ENCODE results near the gene RALGAPA2. TPM values are rescaled to one million over a fixed set of nuclear protein-coding genes. Genes with fewer than 3 reads are reported as not detected.

Gene RALGAPA2
- 4.5 and 6.9 TPM in 2 replicates for total RNA-seq (2014; rRNA removed; shearing (Covaris generic))

DNA sequence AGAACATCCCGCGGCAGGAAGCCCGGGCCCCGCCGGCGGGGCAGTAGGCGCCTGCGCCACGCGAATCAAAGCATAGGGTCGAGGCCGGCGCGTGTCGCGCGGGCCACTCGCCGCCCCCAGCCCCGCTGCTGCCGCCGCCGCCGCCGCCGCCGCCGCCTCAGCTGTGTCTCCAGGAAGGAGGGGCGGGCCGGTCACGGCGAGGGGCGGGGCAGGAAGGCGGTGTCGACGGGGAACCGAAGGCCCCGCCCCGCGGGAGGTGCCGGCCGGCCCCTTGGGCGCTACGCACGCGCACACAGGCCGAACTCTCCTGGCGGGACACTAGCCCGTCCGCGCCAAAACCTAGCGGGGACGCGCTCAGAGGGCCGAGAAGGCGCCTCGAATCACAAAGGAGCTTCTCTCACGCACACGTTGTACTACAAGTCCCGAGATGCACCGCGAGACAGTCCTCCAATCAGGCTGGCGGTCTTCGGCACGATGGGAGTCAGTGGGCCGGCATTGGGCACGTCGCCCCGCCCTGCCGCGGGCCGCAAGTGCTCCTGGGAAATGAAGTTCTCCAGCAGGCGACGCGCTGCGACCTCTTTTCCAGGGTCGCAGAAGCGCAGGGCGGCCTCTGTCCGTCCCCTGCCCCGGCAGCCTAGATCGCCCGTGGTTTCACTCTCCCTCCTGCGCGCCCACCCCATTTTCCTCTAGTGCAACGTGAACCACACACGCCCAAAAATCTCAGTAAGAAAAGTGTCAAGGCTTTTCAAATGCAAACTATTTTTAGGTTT is at the start of gene RALGAPA2:
RALGAPA2 (minus strand) TSS at position 171 of the 770 bp plus-strand sequence; CDS start at position 7, 164 bp downstream.

DNA sequence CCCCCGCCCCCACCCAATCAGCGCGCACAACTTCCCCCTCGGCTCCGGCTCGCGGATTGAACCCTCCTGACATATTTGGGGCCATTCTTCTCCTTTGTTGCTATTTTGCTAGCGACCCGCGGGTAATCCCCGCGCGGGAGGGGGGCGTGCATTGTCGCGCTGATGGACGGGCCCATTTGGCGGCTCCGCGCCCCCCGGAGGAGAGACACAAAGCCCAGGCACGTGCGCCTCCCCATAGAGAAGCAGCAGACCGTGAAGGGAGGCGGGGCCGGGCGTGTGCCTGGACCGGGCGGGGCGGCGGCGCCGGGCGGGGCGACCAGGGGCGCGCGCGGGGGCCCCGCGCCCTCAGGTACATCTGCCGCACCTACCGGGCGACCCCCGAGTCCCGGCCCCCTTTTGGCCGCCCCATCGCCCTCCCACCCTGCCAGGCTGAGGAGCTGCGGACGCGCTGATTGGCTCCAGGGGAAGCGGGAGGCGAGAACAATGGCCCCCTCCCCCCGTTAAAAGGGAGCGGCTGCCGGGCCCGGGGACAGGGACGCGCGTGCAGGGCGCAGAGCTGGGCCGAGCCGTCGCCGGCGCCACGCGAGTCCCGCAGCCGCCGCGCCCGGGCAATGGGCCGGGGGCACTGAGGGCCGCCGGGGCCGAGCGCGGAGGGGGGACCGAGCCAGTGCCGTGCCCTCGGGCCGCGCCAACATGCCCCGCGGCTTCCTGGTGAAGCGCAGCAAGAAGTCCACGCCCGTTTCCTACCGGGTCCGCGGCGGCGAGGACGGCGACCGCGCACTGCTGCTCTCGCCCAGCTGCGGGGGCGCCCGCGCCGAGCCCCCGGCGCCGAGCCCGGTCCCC is 344.6 kb downstream of the RALGAPA2 start, which contains the start of gene INSM1:
INSM1 (plus strand) TSS at position 530 of the 843 bp plus-strand sequence; CDS start at position 694, 164 bp downstream.

Small RNA genes within 50 kb of the gene (small RNA-seq; reads per million reads assigned to genes)
- gene EIF4E2P1 = not detected
- gene RN7SL607P = not detected
